Fibroblast of lung (primary cell): ENCODE data around the gene DPPA2.

Source experiments
- EZH2 ChIP-seq: IDR thresholded peaks from 2 replicates; pipeline ENCODE4 v1.5.1; 2012; ENCODE audit warnings: low read length, control low read depth, mild to moderate bottlenecking; ENCODE audit errors: missing control alignments
- TF ChIP-seq, protein P1 (sequence below), 2 donors: IDR thresholded peaks in 1 of 2; conservative IDR thresholded peaks in 1 of 2; 1 replicate in 1 of 2; 2 replicates in 1 of 2; pipeline ENCODE4 v1.5.1; 2011 to 2012; ENCODE audit warnings: low read length in 2 of 2, control low read depth in 1 of 2, inconsistent platforms in 1 of 2, low read depth in 1 of 2, mild to moderate bottlenecking in 1 of 2

DNA sequence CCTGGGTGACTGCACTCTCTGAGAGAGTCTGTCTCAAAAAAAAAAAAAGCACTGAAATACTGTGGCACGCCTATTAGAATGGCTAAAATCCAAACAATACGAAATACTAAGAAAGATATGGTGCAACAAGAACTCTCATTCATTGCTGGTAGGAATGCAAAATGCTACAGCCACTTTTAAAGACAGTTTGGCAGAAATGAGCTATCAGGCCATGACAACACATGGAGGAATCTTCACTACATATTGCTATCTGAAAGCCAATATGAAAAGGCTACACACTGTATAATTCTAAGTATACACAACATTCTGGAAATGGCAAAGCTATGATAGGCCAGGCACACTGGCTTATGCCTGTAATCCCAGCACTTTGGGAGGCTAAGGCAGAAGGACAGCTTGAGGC lies 18.8 kb downstream of the DPPA2 start:
- TF ChIP-seq, protein P1, sequence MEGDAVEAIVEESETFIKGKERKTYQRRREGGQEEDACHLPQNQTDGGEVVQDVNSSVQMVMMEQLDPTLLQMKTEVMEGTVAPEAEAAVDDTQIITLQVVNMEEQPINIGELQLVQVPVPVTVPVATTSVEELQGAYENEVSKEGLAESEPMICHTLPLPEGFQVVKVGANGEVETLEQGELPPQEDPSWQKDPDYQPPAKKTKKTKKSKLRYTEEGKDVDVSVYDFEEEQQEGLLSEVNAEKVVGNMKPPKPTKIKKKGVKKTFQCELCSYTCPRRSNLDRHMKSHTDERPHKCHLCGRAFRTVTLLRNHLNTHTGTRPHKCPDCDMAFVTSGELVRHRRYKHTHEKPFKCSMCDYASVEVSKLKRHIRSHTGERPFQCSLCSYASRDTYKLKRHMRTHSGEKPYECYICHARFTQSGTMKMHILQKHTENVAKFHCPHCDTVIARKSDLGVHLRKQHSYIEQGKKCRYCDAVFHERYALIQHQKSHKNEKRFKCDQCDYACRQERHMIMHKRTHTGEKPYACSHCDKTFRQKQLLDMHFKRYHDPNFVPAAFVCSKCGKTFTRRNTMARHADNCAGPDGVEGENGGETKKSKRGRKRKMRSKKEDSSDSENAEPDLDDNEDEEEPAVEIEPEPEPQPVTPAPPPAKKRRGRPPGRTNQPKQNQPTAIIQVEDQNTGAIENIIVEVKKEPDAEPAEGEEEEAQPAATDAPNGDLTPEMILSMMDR (conservative IDR thresholded peaks at IDR 0.05 in 1 of 2, IDR thresholded peaks at IDR 0.05 in 1 of 2; ENCODE audit: low read depth in 1 of 2, low read length in 2 of 2): no peak
- no peak for TF ChIP-seq EZH2
